Measurements from ENCODE around the gene NRAS.

The NRAS gene

DNA sequence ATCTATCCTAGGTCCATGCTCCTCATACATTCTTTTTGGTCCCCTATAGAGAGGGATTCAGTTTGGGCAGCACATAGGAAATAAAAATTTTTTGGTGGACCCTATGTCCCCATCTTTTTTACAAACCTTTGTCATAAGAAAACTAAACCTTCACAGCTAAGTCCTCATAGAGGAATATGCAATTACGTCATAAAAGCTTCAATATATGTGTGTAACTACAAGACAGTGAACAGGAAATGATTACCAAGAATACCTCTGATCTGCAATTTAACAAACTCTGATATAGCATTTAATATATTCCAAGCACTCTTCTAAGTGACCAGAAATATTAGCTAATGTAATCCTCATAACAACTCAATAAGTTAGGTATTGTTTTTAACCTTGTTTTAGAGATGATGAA is 40.5 kb downstream of the NRAS start:
- no peak for DNase-seq (ENCODE audit: low read depth)

DNA sequence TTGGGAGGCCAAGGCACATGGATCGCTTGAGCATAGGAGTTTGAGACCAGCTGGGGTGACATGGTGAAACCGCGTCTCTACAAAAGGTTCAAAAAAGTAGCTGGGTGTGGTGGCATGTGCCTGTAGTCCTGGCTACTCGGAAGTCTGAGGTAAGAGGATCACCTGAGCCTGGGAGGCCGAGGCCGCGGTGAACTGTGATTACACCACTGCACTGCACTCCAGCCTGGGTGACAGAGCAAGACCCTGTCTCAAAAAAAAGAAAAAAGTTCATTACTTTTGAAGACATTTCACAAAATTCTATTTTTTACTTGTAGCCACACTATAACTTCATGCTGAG is 44.7 kb downstream of the NRAS start:
- no peak for DNase-seq (ENCODE audit: low read depth)

DNA sequence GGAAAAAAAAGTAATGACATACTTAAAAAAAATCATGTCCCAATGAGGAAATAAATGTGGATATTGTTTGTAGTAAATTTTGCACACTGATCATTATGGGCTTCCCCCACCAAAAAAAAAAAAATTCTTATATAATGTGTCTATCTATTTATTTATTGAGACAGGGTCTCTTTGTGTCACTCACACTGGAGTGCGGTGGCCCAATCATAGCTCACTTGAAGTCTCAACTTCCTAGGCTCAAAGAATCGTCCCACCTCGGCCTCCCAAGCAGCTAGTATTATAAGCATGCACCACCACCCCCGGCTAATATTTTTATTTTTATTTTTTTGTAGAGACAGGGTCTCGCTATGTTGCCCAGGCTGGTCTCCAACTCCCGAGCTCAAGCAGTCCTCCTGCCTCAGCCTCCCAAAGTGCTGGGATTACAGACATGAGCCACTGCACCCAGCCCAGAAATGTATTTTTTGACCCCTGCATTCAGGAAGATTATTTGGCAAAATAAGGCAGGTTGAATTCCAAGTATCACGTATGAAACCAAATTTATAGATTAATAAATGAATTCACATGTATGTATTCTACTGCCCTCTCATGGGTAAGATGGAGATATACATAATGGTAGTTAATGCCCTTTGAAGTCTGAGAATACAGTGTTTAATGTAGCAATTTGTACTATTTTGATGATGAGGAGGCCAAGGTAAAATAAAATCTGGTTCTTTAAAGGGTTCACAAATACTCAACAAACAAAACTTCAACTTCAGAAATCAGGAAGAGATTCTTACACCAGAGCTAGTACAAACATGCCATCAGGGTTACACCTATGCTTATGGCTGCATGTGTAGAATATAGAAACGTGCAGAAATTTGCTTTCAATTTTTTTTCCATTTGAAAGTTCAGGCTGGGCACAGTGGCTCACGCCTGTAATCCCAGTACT is 45.3 kb downstream of the NRAS start:
- no peak for DNase-seq (ENCODE audit: low read depth)

DNA sequence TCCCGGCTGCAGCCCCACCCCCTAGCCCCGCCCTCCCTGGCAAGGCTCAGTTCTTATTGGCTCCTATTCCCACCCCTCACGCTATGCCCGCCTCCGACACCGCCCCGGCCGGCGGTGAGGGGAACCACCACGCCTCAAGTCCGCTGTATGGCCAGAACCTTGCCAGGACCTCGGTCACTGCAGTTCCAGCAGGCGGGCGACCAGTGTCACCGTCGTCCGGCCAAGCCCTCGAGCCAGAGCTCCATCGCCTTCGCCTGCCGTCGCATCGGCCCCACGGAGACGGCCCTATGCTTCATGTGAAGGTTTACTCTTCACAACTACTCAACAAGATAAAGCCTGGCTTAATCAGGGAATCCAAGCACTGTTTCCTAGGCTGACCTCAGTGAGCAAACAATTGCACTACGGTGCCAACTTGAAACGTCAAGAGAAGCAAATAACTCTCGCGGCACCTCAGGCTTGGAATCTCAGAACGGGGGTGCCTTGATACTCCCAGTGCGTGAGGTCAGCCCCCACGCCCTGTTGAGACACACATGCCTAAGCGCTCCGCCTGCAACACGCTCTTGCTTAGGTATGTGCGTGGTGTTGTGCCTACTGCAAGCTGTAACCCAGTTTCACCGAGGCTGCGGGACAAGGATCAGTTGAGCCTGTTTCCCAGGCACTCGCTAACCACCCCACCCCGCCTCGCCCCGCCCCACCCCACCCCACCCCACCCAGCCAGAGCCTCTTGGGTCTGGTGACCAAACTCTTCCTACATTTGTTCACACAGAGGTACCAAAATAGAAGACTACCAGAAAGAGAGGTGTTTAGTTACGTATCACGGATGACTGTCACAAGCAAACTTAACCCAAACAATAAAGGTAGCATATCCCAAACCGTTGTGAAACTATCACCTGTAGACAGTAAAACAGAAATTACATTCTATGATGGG is 46.2 kb downstream of the NRAS start:
- peak; percentile 87 for DNase-seq (ENCODE audit: low read depth)

DNA sequence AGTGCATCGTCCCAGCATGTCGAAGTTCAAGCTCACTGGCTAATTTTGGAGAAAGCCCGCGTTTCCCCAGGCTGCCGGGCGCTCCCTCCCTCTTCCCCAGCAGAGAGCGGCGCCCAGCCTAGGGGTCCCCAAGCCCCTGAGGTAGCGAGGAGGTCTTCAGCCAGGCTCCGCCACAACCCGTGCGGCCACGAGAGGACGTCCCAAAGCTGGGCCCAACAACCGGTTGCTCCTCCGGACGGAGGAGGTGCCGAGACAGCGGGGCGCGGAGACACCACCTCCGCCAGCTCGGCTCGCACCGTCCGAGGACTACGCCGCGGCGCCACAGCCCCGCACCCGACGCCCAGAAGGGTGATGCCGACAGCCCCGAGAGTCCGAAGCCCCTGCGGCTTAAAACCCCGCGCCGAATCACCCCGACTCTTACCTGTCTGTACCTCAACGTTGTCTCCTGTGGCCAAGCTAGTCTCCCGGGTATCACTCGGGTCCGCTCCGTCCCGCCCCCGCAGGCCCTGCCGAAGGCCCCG is 46.9 kb downstream of the NRAS start, which contains the start of gene DENND2C:
DENND2C (minus strand) TSS at position 488 of the 521 bp plus-strand sequence. CDS start 44,065 bp downstream, outside the sequence.
- no peak for DNase-seq (ENCODE audit: low read depth)

DNA sequence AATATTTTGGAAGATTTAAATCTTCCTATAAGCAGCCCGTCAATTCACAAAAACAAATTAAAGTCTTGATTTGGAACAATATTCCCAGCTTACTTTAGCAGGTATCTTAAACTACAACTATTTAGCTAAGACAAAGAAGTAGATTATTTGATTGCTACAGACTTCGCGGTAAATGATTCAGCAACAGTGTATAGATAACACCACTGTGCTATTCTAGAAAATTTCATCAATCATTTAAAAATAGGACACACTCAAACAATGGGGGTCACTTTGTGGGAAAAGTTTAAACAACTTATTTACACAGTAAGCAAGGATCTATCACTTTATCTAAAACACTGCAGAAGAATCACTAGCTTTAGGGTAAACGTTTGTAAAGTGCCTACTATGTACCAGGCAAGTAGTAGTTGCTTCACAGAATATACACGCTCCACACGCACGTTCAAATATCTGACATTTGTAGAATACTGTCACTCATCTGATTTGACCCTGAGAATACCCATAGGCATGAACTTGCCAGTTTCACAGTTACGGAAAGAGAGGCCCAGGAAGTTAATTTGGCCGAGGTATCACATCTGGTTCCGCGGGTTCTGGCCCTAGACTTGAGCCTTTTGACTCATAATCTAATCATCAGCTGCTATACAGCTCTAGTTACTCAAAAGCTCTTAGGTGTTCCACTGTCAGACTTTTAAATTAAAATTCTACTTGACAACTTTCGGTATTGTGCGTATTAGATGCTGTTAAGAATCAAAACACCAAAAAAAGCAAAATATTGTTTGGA is 47.6 kb downstream of the NRAS start:
- peak; percentile 3 for DNase-seq (ENCODE audit: low read depth)

DNA sequence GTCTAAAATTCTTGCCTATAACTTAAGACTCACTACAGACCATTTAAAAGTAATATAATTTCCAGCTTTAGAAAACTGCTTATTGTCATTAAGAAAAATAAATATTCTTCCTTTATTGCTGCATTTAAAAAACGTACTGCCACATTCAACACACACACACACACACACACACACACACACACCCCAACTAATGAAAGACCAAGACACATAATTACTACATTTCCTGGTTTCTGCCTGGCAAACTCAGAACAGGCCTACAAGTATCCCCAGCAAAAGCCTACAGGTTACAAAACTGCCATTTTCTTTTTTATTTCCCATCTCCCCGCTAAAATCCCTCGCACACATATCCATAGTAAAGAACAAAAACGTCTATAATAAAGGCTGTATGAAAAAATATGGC is 48.2 kb downstream of the NRAS start:
- no peak for DNase-seq (ENCODE audit: low read depth)

DNA sequence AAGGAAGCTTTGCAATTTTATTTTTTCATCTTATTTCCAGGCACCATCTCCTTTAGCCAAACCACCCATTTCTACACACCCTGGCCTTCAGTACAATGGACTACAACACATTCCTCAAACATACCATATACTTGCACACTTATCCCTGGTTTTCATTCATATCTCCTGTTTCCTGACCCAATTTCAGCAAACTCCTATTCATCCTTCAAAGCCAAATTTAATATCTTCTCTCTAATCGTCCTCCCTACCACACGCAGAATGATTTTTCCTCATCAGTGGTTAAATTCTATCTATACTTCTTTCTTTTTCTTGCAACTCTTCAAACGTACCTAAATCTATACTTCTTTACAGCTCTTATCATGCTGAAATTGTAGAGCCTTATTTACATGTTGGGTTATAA is 49.6 kb downstream of the NRAS start:
- DNase-seq (ENCODE audit: low read depth) = no peak

DNA sequence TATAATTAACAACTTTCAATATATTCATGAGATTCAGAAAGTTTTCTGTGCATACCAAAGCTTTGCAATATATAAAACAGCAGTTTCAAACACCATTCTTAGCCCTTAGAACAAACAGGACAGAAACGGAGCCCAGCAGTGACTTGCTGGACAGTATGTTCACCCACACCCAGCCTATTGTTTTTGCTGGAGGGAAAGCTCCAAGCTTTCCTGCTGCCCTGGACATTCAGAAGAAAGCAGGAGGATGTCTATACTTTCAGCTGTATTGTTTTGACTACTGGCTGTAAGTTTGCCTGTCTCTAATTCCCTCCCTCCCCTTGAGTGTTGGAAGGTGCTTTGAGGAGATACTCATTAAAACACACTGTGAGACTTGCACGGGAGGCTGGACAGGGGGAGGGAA is 56.3 kb downstream of the NRAS start:
- DNase-seq (ENCODE audit: low read depth) = no peak
